ENCODE data around the gene FAM204A.

- TF ChIP-seq SP4 (CRISPR knock-in tag; IDR thresholded peaks at IDR 0.05): no peak
- no peak for TF ChIP-seq TCF7 (IDR thresholded peaks at IDR 0.05; ENCODE audit: low read depth)
- TF ChIP-seq, protein P1, sequence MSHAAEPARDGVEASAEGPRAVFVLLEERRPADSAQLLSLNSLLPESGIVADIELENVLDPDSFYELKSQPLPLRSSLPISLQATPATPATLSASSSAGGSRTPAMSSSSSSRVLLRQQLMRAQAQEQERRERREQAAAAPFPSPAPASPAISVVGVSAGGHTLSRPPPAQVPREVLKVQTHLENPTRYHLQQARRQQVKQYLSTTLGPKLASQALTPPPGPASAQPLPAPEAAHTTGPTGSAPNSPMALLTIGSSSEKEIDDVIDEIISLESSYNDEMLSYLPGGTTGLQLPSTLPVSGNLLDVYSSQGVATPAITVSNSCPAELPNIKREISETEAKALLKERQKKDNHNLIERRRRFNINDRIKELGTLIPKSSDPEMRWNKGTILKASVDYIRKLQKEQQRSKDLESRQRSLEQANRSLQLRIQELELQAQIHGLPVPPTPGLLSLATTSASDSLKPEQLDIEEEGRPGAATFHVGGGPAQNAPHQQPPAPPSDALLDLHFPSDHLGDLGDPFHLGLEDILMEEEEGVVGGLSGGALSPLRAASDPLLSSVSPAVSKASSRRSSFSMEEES (CRISPR knock-in tag; IDR thresholded peaks at IDR 0.05): no peak
- TF ChIP-seq CTCF (CRISPR knock-in tag; IDR thresholded peaks at IDR 0.05): no peak
- no peak for TF ChIP-seq YY1 (IDR thresholded peaks at IDR 0.05; ENCODE audit: insufficient read depth, insufficient replicate concordance, low read depth, low read length)
- no peak for TF ChIP-seq NFYB (CRISPR knock-in tag; IDR thresholded peaks at IDR 0.05)
- no peak for TF ChIP-seq SAP130 (CRISPR knock-in tag; IDR thresholded peaks at IDR 0.05; ENCODE audit: low read depth)
- TF ChIP-seq GABPA (IDR thresholded peaks at IDR 0.05; ENCODE audit: low read depth, low read length): no peak
- TF ChIP-seq GABPA (CRISPR knock-in tag; IDR thresholded peaks at IDR 0.05; ENCODE audit: low read depth): no peak
- TF ChIP-seq ZNF747 (CRISPR knock-in tag; IDR thresholded peaks at IDR 0.05; ENCODE audit: borderline replicate concordance): no peak
- TF ChIP-seq ZNF558 (CRISPR knock-in tag; IDR thresholded peaks at IDR 0.05; ENCODE audit: borderline replicate concordance): no peak
- TF ChIP-seq, protein P2, sequence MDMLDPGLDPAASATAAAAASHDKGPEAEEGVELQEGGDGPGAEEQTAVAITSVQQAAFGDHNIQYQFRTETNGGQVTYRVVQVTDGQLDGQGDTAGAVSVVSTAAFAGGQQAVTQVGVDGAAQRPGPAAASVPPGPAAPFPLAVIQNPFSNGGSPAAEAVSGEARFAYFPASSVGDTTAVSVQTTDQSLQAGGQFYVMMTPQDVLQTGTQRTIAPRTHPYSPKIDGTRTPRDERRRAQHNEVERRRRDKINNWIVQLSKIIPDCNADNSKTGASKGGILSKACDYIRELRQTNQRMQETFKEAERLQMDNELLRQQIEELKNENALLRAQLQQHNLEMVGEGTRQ (IDR thresholded peaks at IDR 0.05; ENCODE audit: low read depth, low read length): no peak
- TF ChIP-seq, protein P2 (CRISPR knock-in tag; IDR thresholded peaks at IDR 0.05; ENCODE audit: borderline replicate concordance): no peak
- TF ChIP-seq KLF6 (CRISPR knock-in tag; IDR thresholded peaks at IDR 0.05): no peak
Measured at GRCh38 chr10:118332236-118332635, 9.9 kb downstream of the FAM204A start.
